Progenitor cell of endocrine pancreas (in vitro differentiated cells): ENCODE data around the gene SLFN12L. TPM values are rescaled to one million over a fixed set of nuclear protein-coding genes. Genes with fewer than 3 reads are reported as not detected.

Experiments
- DNase-seq: peaks from one replicate; pipeline ENCODE4 v3.0.0; 2021; ENCODE audit warnings: low spot score; ENCODE audit not compliant: unreplicated experiment
- H3K27ac Mint-ChIP-seq: 2 replicates; pipeline ENCODE4 v1.8.0; 2021; ENCODE audit warnings: mild to moderate bottlenecking, moderate library complexity, mixed read lengths
- H3K27me3 Mint-ChIP-seq: 2 replicates; pipeline ENCODE4 v1.8.0; 2021; ENCODE audit warnings: mixed read lengths
- H3K36me3 Mint-ChIP-seq: 2 replicates; pipeline ENCODE4 v1.8.0; 2022; ENCODE audit warnings: mixed read lengths; ENCODE audit not compliant: insufficient read depth
- H3K4me1 Mint-ChIP-seq: 2 replicates; pipeline ENCODE4 v1.8.0; 2021; ENCODE audit warnings: low read depth, mixed read lengths
- H3K4me3 Mint-ChIP-seq: 2 replicates; pipeline ENCODE4 v1.8.0; 2021; ENCODE audit warnings: low read depth, mild to moderate bottlenecking, moderate library complexity, mixed read lengths
- H3K9me3 Mint-ChIP-seq: 2 replicates; pipeline ENCODE4 v1.8.0; 2021; ENCODE audit warnings: low read depth, mixed read lengths
- CTCF ChIP-seq: fragments of 200-600 bp; sonication (generic); IDR thresholded peaks from one replicate; pipeline ENCODE4 v1.5.0; 2021; ENCODE audit warnings: antibody characterized with exemption, mild to moderate bottlenecking; ENCODE audit not compliant: unreplicated experiment
- total RNA-seq: library from RNA; stranded (reverse); gene quantifications from 2 replicates; pipeline ENCODE4 v1.2.1, GENCODE V29; 2021

The SLFN12L gene
- total RNA-seq, 1 donor from 2014 or later: not detected

- H3K27me3 Mint-ChIP-seq: peaks cover 38% of the 10 kb centered on the region
- TF ChIP-seq CTCF: no peak
- no peak for DNase-seq
- H3K36me3 Mint-ChIP-seq: no peaks in the 10 kb centered on the region
- no peaks in the 10 kb centered on the region for H3K4me1 Mint-ChIP-seq
- H3K9me3 Mint-ChIP-seq: no peaks in the 10 kb centered on the region
- H3K27ac Mint-ChIP-seq: no peak overlapping the region
- no peak overlapping the region for H3K4me3 Mint-ChIP-seq
These were observed 6.4 kb upstream of the SLFN12L start for GRCh38 chr17:35543856-35544255.

- H3K27me3 Mint-ChIP-seq: peaks cover 33% of the 10 kb centered on the region
These were observed 5.5 kb upstream of the SLFN12L start for GRCh38 chr17:35542990-35543389.

GRCh38 chr17:35541434-35541833 lies 4.0 kb upstream of the SLFN12L start:
- Mint-ChIP-seq H3K4me3 (no peak overlapping the region), H3K4me1 (no peaks in the 10 kb centered on the region), H3K27ac (no peak overlapping the region), H3K36me3 (no peaks in the 10 kb centered on the region), H3K9me3 (no peaks in the 10 kb centered on the region), H3K27me3 (peaks cover 25% of the 10 kb centered on the region)
- no peak for DNase-seq
- TF ChIP-seq CTCF: no peak

More at GRCh38 chr17:35542990-35543389, 5.5 kb upstream of the SLFN12L start:
- H3K9me3 Mint-ChIP-seq: no peaks in the 10 kb centered on the region
- no peak for DNase-seq
- H3K4me1 Mint-ChIP-seq: no peaks in the 10 kb centered on the region
- TF ChIP-seq CTCF: no peak
- no peaks in the 10 kb centered on the region for H3K36me3 Mint-ChIP-seq
- H3K4me3 Mint-ChIP-seq: no peak overlapping the region
- H3K27ac Mint-ChIP-seq: no peak overlapping the region

GRCh38 chr17:35540589-35541404 lies 3.3 kb upstream of the SLFN12L start:
- no peak for TF ChIP-seq CTCF
- H3K27ac Mint-ChIP-seq: no peak overlapping the region
- DNase-seq: no peak
- H3K36me3 Mint-ChIP-seq: no peaks in the 10 kb centered on the region
- peaks cover 23% of the 10 kb centered on the region for H3K27me3 Mint-ChIP-seq
- no peaks in the 10 kb centered on the region for H3K4me1 Mint-ChIP-seq
- H3K9me3 Mint-ChIP-seq: no peaks in the 10 kb centered on the region
- no peak overlapping the region for H3K4me3 Mint-ChIP-seq

- Mint-ChIP-seq H3K27ac (no peak overlapping the region), H3K27me3 (peaks cover 18% of the 10 kb centered on the region), H3K9me3 (no peaks in the 10 kb centered on the region), H3K36me3 (no peaks in the 10 kb centered on the region), H3K4me3 (no peak overlapping the region), H3K4me1 (no peaks in the 10 kb centered on the region)
- no peak for DNase-seq
- TF ChIP-seq CTCF: no peak
These were observed 2.2 kb upstream of the SLFN12L start for GRCh38 chr17:35539659-35540026.
